Measurements from ENCODE around the gene GPR68.
"Not testable (repeated sequence)": the region's sequence is repeated elsewhere in the genome, so short reads cannot be mapped to it uniquely, and the experiment has no call there.

The GPR68 gene

GRCh38 chr14:91187271-91187670 lies 57.2 kb downstream of the GPR68 start:
- DNase-seq = no peak

DNA sequence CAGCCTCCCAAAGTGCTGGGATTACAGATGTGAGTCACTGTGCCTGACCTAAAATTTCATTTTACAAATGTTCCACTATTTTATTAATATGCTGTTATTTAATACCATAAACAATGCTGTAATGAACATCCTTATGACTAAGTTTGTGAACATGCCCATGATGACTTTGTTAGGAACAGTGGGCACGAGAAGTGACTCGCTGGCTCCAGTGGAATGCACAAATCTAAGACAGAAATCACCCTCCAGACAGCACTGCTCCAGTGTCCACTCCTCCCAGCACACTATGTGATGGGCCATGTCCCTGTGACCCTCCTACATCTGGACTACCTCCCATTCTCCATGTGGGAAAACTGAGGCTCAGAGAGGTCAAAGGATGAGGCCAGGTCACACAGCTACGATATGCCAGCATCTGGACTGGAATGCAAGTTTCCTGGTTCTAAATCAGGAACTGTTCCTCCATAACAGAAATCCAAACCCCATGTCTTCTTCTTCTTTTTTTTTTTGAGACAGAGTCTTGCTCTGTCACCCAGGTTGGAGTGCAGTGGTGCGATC lies 57.9 kb downstream of the GPR68 start:
- no peak for DNase-seq

- no peak for DNase-seq
Observed at GRCh38 chr14:91185721-91186120, 58.8 kb downstream of the GPR68 start.

- no peak for DNase-seq
Observed at GRCh38 chr14:91184559-91184958, 59.9 kb downstream of the GPR68 start.

- not testable (repeated sequence) for DNase-seq
Observed at GRCh38 chr14:91182753-91183152, 61.8 kb downstream of the GPR68 start.
